Upper lobe of right lung (tissue), 1 donor: Measurements from ENCODE around the gene ZNF672. TPM values are rescaled to one million over a fixed set of nuclear protein-coding genes. Genes with fewer than 3 reads are reported as not detected.
A peak's percentile ranks its signal among the peaks of the same experiment; 100 is the strongest.

ENCODE experiments used
- ATAC-seq: fragments of 200-7000 bp; cut with Tn5 transposase; one replicate; pipeline ENCODE4 v1.9.1; 2020; ENCODE audit warnings: mild to moderate bottlenecking, moderate library complexity
- DNase-seq: peaks from one replicate; pipeline ENCODE4 v3.0.0-alpha.2; 2020
- H3K27ac ChIP-seq: fragments of 200-600 bp; one replicate; pipeline ENCODE4 v1.8.0; 2022
- H3K27me3 ChIP-seq: fragments of 200-600 bp; one replicate; pipeline ENCODE4 v1.8.0; 2022; ENCODE audit warnings: mild to moderate bottlenecking
- H3K36me3 ChIP-seq: fragments of 200-600 bp; one replicate; pipeline ENCODE4 v1.8.0; 2022
- H3K4me1 ChIP-seq: fragments of 200-600 bp; one replicate; pipeline ENCODE4 v1.8.0; 2022
- H3K4me3 ChIP-seq: fragments of 200-600 bp; one replicate; pipeline ENCODE4 v1.8.0; 2022; ENCODE audit warnings: mild to moderate bottlenecking
- H3K9me3 ChIP-seq: fragments of 200-600 bp; one replicate; pipeline ENCODE4 v1.8.0; 2022
- intact Hi-C: fragments of 100-400 bp; cut with DNase I; formaldehyde crosslinking; loops from one replicate; pipeline ENCODE4 v1.11.0; 2022
- total RNA-seq: library from RNA; stranded (reverse); fragmentation: NEBNext Ultra II Directional; extraction: Animal tissue kit (Norgen Biotek cat#: 25700); gene quantifications from one replicate; pipeline ENCODE4 v1.2.1, GENCODE V29; 2021
- TF ChIP-seq, protein P1 (sequence below): fragments of 200-600 bp; IDR thresholded peaks from one replicate; pipeline ENCODE4 v1.8.0; 2022; ENCODE audit warnings: antibody characterized with exemption
- donor health status: DM: no; HTN: yes; CAD: no; lungs with severe emphysema.

The ZNF672 gene
- total RNA-seq, 1 donor from 2014 or later: 38.1 TPM

DNA sequence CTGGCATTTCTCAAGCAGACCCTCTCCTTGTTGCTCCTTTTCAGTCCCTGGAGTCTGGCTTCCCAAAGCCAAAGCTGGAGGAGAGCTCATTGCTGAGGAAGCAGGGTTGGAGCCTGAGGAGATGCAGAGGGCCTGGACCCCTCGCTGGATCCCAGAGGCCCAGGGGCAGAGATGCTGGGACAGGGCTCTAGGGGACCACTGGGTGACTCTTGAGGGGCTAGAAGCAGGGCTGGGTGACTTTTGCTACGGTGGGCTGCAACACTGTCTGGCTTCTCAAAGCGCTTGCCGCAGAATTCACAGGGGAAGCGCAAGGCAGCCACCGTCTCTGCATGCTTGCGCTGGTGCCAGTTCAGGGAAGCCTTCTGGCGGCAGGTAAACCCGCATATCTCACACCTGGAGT, 12.1 kb downstream of the ZNF672 start:
- H3K9me3 ChIP-seq: no peaks in the 10 kb centered on the region
- H3K27me3 ChIP-seq: no peaks in the 10 kb centered on the region
- no peak overlapping the region for H3K4me3 ChIP-seq
- intact Hi-C loops: no loop called here
- H3K27ac ChIP-seq: no peak overlapping the region
- H3K4me1 ChIP-seq: no peaks in the 10 kb centered on the region
- DNase-seq (peak; percentile 57), ATAC-seq (no peak)
- H3K36me3 ChIP-seq: peaks cover 61% of the 10 kb centered on the region
- TF ChIP-seq, protein P1, sequence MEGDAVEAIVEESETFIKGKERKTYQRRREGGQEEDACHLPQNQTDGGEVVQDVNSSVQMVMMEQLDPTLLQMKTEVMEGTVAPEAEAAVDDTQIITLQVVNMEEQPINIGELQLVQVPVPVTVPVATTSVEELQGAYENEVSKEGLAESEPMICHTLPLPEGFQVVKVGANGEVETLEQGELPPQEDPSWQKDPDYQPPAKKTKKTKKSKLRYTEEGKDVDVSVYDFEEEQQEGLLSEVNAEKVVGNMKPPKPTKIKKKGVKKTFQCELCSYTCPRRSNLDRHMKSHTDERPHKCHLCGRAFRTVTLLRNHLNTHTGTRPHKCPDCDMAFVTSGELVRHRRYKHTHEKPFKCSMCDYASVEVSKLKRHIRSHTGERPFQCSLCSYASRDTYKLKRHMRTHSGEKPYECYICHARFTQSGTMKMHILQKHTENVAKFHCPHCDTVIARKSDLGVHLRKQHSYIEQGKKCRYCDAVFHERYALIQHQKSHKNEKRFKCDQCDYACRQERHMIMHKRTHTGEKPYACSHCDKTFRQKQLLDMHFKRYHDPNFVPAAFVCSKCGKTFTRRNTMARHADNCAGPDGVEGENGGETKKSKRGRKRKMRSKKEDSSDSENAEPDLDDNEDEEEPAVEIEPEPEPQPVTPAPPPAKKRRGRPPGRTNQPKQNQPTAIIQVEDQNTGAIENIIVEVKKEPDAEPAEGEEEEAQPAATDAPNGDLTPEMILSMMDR: no peak

DNA sequence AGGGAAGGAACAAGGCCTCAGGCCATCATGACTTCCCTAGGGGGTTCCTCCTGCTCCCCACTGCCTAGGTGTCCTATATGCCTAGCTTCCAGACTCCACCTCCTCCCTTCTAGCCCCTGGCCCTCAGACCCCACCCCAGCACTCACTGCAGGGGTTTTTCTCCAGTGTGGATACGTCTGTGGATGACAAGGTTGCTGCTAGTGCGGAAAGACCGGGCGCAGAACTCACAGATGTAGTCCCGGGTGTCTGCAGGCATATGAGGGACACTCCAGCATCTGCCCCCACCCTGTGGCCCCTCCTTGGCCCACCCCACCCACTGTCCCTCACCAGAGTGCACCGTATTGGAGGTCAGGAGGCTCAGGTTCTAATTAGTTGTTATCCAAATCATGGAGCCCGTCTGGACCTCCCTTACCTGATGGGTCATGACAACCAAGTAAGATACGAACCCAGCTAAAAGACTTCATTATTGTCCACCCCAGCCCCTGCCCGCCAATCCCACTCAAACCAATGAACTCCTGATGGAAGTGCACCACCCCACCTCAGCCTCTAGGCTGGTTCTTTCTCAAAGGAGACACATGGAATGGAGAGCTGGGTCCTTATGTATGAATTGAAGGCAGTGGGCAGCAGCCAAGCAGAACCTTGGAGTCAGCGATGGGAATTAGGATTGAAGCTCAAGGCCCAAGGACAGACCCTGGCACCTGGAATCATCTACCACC, 12.7 kb downstream of the ZNF672 start:
- peaks cover 55% of the 10 kb centered on the region for H3K36me3 ChIP-seq
- H3K27ac ChIP-seq: no peak overlapping the region
- TF ChIP-seq, protein P1: no peak

DNA sequence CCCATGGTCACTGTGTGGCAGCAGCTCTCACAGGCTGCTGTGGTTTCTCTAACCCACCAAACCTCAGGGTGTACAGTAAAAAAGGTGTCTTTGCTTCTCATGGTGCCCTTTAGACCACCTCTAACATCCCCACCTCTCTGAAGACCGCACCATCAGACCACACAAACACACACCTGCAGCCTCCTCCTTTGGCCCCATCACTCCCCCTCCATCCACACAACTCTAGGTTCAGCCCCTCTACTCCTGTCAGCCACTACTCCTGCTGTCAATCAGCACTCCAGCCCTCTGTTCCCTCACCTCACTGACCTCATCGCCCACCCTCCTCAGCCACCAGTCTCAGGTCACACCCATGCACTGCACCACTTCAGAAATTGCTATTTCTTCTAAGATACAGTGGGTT, 13.4 kb downstream of the ZNF672 start:
- Histone ChIP-seq H3K27me3 (no peaks in the 10 kb centered on the region), H3K4me1 (no peaks in the 10 kb centered on the region), H3K4me3 (no peak overlapping the region), H3K9me3 (no peaks in the 10 kb centered on the region), H3K36me3 (peaks cover 48% of the 10 kb centered on the region), H3K27ac (no peak overlapping the region)
- ATAC-seq: no peak
- no peak for DNase-seq
- TF ChIP-seq, protein P1: no peak
- intact Hi-C loops: no loop called here

More for the DNA sequence above, 12.7 kb downstream of the ZNF672 start:
- no peaks in the 10 kb centered on the region for H3K27me3 ChIP-seq
- ATAC-seq (no peak), DNase-seq (peak; percentile 53)
- H3K4me3 ChIP-seq: no peak overlapping the region
- intact Hi-C loops: no loop called here
- no peaks in the 10 kb centered on the region for H3K9me3 ChIP-seq
- H3K4me1 ChIP-seq: no peaks in the 10 kb centered on the region

DNA sequence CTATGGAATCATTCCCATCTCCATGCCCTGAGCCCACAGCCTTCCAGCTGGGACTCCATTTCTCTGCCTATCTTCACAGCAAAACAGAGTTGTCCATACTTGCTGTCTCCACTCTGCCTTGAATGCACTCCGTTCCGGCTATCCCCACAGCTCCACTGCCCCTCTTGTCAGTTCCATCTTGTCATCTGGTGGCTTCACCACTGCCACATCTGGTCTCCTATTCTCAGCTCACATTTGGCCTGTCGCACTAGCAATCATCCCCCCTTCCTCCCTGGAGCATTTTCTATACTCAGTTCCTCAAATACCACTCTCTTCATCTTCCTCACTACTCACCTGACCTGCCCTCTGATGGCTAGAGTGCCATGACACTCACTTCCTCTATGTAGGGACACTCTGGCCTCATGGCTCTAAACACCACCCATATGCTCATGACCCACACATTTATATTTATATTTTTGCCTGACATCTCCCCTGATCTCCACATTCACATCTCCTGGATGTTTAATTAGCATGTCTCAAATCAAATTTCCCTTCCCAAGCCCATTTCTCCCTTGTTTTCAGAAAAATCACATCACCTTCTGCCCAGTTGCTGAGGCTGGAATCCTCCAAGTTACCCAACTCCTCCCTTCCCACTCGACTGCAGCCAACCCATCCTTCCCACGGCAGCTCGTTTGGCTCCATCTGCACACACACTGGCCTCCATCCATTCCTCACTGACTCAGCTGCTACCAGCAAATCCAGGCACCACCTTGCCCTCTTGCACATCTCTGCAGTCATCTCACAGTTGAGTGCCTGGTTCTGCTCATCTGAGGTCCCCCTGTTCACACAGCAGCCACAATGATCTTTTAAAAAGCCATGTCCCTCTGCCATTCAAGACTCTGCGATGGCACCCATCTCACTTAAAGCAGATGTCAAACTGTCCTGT, 14.7 kb downstream of the ZNF672 start:
- Histone ChIP-seq H3K4me3 (no peak overlapping the region), H3K36me3 (peaks cover 34% of the 10 kb centered on the region), H3K27ac (no peak overlapping the region), H3K27me3 (no peaks in the 10 kb centered on the region), H3K4me1 (peaks cover 5% of the 10 kb centered on the region), H3K9me3 (no peaks in the 10 kb centered on the region)
- ATAC-seq (peak; percentile 9), DNase-seq (no peak)
- intact Hi-C loops: no loop called here
- TF ChIP-seq, protein P1: no peak

DNA sequence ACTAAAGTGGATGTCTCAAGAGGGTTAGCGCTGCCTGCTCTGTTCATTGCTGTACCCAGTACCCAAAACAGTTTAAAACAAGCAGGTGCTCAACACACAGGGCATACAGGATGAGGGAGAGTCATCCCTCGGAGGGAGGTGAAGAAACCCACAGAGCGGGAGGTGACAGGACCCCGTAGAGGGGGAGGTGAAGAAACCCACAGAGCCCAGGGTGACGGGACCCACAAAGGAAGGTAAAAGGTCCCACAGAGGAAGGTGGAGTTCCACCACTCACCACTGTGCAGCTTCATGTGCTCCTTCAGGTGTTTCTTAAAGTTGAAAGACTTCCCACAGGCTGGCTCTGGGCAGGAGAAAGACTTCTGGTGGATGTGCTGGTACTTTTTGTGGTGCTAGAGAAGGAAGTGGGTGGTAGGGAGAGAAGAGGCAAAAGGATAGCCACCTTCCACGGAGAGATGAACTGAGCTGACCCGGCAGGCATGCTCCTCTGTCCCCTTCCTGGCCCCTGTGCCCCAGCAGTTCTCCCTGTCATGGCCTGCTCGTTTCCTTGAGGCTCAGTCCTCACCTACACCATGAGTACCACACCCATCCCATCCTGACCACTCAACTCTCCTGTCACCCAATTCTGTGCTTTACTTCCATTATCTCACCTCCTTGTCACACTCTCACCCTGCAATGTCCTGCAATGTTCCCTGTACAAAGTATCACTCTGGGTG, 15.8 kb downstream of the ZNF672 start:
- TF ChIP-seq, protein P1: no peak
- intact Hi-C loops: no loop called here
- H3K27ac ChIP-seq: no peak overlapping the region

More for the DNA sequence above, 15.8 kb downstream of the ZNF672 start:
- ATAC-seq (no peak), DNase-seq (no peak)
- Histone ChIP-seq H3K9me3 (no peaks in the 10 kb centered on the region), H3K36me3 (peaks cover 24% of the 10 kb centered on the region), H3K27me3 (no peaks in the 10 kb centered on the region), H3K4me1 (peaks cover 12% of the 10 kb centered on the region), H3K4me3 (no peak overlapping the region)
